Activated CD8-positive, alpha-beta T cell treated with anti-CD3 and anti-CD28 coated beads for 36 hours (primary cell): ENCODE results near the gene KIF18B. TPM values are rescaled to one million over a fixed set of nuclear protein-coding genes. Genes with fewer than 3 reads are reported as not detected.

Experiments
- ATAC-seq: fragments of 200-7000 bp; cut with Tn5 transposase; one replicate; pipeline ENCODE4 v1.10.0; 2021; ENCODE audit warnings: mild to moderate bottlenecking, moderate library complexity
- CTCF ChIA-PET: fragments of 350-600 bp; sonication (Branson Sonifier 250); formaldehyde crosslinking; loops from one replicate; lab custom pipeline; 2021; ENCODE audit warnings: antibody characterized with exemption; lab: Charles Lee
- POLR2A ChIA-PET: fragments of 350-600 bp; sonication (Branson Sonifier 250); formaldehyde crosslinking; loops from one replicate; lab custom pipeline; 2021; ENCODE audit warnings: antibody characterized with exemption; lab: Charles Lee
- DNase-seq: peaks from one replicate; pipeline ENCODE4 v3.0.0-alpha.2; 2020
- H3K27ac Mint-ChIP-seq: one replicate; pipeline ENCODE4 v1.8.0; 2021; ENCODE audit warnings: mild to moderate bottlenecking, mixed read lengths
- H3K27me3 Mint-ChIP-seq: one replicate; pipeline ENCODE4 v1.8.0; 2021; ENCODE audit warnings: mixed read lengths
- H3K36me3 Mint-ChIP-seq: one replicate; pipeline ENCODE4 v1.8.0; 2021; ENCODE audit warnings: low read depth, mixed read lengths
- H3K4me1 Mint-ChIP-seq: one replicate; pipeline ENCODE4 v1.8.0; 2021; ENCODE audit warnings: low read depth, mixed read lengths
- H3K4me3 Mint-ChIP-seq: one replicate; pipeline ENCODE4 v1.8.0; 2021; ENCODE audit warnings: mild to moderate bottlenecking, moderate library complexity, mixed read lengths
- H3K9me3 Mint-ChIP-seq: one replicate; pipeline ENCODE4 v1.8.0; 2021; ENCODE audit warnings: mixed read lengths
- CTCF ChIP-seq: fragments of 200-600 bp; IDR thresholded peaks from one replicate; pipeline ENCODE4 v1.8.0; 2022; ENCODE audit warnings: antibody characterized with exemption, mild to moderate bottlenecking
- intact Hi-C: fragments of 100-400 bp; cut with micrococcal nuclease; formaldehyde crosslinking; loops from one replicate; pipeline ENCODE4 v1.10.0; 2022
- total RNA-seq, 2 experiments: library from RNA; stranded (reverse); gene quantifications; one replicate each; pipeline ENCODE4 v1.2.3, GENCODE V29; 2021

The KIF18B gene
- total RNA-seq, 2 experiments from 2014 or later, result 38.1 to 40.3 TPM

GRCh38 chr17:44906010-44906646 is 41.4 kb downstream of the KIF18B start:
- intact Hi-C loops, result no loop called here
- ATAC-seq (no peak), DNase-seq (no peak)
- peaks cover 2% of the 10 kb centered on the region for H3K4me1 Mint-ChIP-seq
- no peaks in the 10 kb centered on the region for H3K36me3 Mint-ChIP-seq
- H3K27ac Mint-ChIP-seq, result no peak overlapping the region
- H3K4me3 Mint-ChIP-seq, result no peak overlapping the region
- ChIA-PET CTCF (no interaction called here), POLR2A (no interaction called here)
- peaks cover 10% of the 10 kb centered on the region for H3K27me3 Mint-ChIP-seq
- H3K9me3 Mint-ChIP-seq, result no peaks in the 10 kb centered on the region
- TF ChIP-seq CTCF, result no peak

- ATAC-seq (no peak), DNase-seq (no peak)
- no peaks in the 10 kb centered on the region for H3K9me3 Mint-ChIP-seq
- no peak overlapping the region for H3K4me3 Mint-ChIP-seq
- TF ChIP-seq CTCF, result no peak
- CTCF ChIA-PET, result interaction anchor here (2.7 kb wide), 1 partner anchor 116 kb away, joined by 6 read pairs; no protein-coding TSS in a partner anchor
- peaks cover 1% of the 10 kb centered on the region for H3K4me1 Mint-ChIP-seq
- POLR2A ChIA-PET, result no interaction called here
- H3K27me3 Mint-ChIP-seq, result peaks cover 3% of the 10 kb centered on the region
- no peaks in the 10 kb centered on the region for H3K36me3 Mint-ChIP-seq
- intact Hi-C loops, result no loop called here
- no peak overlapping the region for H3K27ac Mint-ChIP-seq
Observed at GRCh38 chr17:44905006-44906000, 42.3 kb downstream of the KIF18B start.

DNA sequence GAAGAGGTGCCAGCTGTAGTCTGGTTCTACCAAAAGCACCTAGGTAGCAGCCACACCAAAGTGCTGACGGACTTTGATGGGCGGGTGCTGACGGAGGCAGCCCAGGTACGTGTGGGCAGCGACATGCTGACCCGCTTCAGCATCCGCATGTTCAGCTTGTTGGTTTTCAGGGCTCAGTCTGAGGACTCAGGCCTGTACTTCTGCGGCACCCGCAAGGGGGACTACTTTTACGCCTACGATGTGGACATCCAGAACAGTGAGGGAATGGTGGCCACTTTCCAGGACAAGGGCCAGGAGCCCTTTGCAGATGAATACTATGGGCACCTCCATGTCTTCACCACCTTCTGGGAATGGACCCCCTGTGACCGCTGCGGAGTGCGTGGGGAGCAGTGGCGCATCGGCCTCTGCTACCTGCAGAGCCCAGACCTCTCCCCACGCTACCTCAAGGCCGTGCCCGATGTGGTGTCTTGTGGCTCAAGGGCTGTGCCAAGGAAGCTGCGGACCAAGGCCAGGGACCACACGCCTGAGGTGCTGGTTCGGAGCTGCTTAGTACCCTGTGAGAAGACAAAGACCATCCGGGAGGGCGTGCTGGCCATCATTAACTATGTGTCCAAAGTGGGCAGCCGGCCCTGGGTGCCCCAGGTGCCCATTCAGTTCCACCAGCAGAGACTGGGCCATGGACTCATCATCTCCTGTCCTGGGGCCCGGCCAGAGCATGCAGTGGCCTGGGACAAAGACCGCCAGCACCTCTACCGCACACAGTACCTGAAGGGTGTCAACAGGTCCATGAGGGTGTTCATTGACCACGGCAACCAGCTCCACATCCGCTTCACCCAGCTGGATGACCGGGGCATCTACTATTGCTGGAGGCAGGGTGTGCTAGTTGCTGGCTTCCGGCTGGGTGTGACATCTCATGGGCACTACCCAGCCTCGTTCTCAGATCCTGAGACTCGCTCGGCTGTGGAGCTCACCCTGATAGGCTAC is 43.3 kb downstream of the KIF18B start:
- ChIA-PET POLR2A (no interaction called here), CTCF (interaction anchor here (2.7 kb wide), 1 partner anchor 117 kb away, joined by 6 read pairs; no protein-coding TSS in a partner anchor)
- Mint-ChIP-seq H3K27ac (no peak overlapping the region), H3K9me3 (no peaks in the 10 kb centered on the region), H3K36me3 (no peaks in the 10 kb centered on the region), H3K27me3 (peaks cover 2% of the 10 kb centered on the region), H3K4me1 (peaks cover 8% of the 10 kb centered on the region), H3K4me3 (no peak overlapping the region)
- ATAC-seq (no peak), DNase-seq (no peak)
- no peak for TF ChIP-seq CTCF
- intact Hi-C loops, result no loop called here

DNA sequence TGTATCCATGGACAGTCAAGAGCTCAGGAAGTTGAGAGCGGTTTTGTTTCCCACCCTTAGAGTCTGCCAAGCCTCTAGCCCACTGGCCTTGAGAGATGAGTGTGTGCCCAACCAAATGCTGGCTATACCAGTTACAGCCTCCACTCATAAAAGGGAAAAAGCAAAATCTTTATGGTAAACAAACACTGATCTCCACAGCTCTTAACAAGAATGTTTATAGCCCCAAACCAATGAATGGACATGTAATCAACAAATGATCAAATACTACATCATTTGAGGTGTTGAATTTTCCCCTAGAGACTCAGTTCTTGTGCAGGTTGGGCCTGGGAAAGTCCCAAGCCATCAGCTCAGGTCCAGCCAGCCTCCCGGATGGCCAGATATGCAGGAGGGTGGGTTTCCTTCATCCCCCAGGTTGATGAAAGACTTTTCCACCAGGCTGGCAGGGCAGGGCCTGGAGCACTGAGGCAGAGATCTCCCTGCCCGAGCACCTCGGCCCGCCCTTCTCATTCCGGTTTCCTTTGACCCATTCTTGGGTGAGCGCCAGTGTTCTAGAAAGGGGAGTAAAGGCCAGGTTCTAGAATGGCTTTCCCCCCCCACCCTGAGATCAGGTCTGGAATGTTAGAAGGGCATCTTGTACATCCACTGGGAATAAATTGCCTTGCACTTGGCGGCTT is 44.4 kb downstream of the KIF18B start:
- ChIA-PET CTCF (interaction anchor here (0.7 to 2.7 kb wide), 8 partner anchors 10 to 197 kb away, joined by 3 to 6 read pairs (median 3); no protein-coding TSS in a partner anchor), POLR2A (no interaction called here)
- no peak overlapping the region for H3K27ac Mint-ChIP-seq
- DNase-seq (no peak), ATAC-seq (no peak)
- peaks cover 4% of the 10 kb centered on the region for H3K36me3 Mint-ChIP-seq
- intact Hi-C loops, result no loop called here
- H3K27me3 Mint-ChIP-seq, result no peaks in the 10 kb centered on the region
- H3K9me3 Mint-ChIP-seq, result no peaks in the 10 kb centered on the region
- peaks cover 14% of the 10 kb centered on the region for H3K4me1 Mint-ChIP-seq
- TF ChIP-seq CTCF, result no peak
- no peak overlapping the region for H3K4me3 Mint-ChIP-seq
